ENCODE data around the gene CHERP.

- no peak for TF ChIP-seq CTCF (conservative IDR thresholded peaks at IDR 0.05; ENCODE audit: low read length)
- no peak for TF ChIP-seq EZH2phosphoT487 (IDR thresholded peaks at IDR 0.05; ENCODE audit: borderline replicate concordance, low read depth, low read length)
These were observed 35.3 kb downstream of the CHERP start for GRCh38 chr19:16506961-16507360.
